ENCODE data around the gene PTGER1. TPM values are rescaled to one million over a fixed set of nuclear protein-coding genes. Genes with fewer than 3 reads are reported as not detected.
"Not testable (repeated sequence)": the region's sequence is repeated elsewhere in the genome, so short reads cannot be mapped to it uniquely, and the experiment has no call there.

The PTGER1 gene
- total and polyA plus RNA-seq, 2 of the 4 experiments (the other 2 are of a cell fraction): 0.54 to 0.60 TPM

GRCh38 chr19:14452303-14452702 is 22.9 kb downstream of the PTGER1 start:
- H2BK20ac ChIP-seq (ENCODE audit: low read depth, low read length); H3K27me3 ChIP-seq (ENCODE audit: control insufficient read depth, insufficient read depth, low read length); H4K5ac ChIP-seq (ENCODE audit: low read depth, low read length); H3K4me2 ChIP-seq (ENCODE audit: low read depth, low read length); H3K9me3 ChIP-seq (ENCODE audit: control insufficient read depth, insufficient read depth, low read length); H2AK9ac ChIP-seq (replicated peaks; ENCODE audit: low read depth, low read length, poor library complexity); H3K4ac ChIP-seq (ENCODE audit: low read depth, low read length); H3K4me1 ChIP-seq (ENCODE audit: control insufficient read depth, insufficient read depth, low read length); H2BK5ac ChIP-seq (ENCODE audit: low read depth, low read length, poor library complexity, severe bottlenecking); DNase-seq; H2BK15ac ChIP-seq (ENCODE audit: low read depth, low read length); POLR2A ChIA-PET (ENCODE audit: unreplicated experiment); intact Hi-C loops (cut with micrococcal nuclease); H4K91ac ChIP-seq (ENCODE audit: insufficient read depth, low read depth, low read length); H3K14ac ChIP-seq (replicated peaks; ENCODE audit: low read depth, low read length); in situ Hi-C loops (cut with MboI; ENCODE audit: low sequenced_read_pairs); BruUV-seq (replicated peaks); H2AK5ac ChIP-seq (ENCODE audit: low read depth, low read length); ATAC-seq (ENCODE audit: low read depth); H3K23ac ChIP-seq (ENCODE audit: low read depth, low read length); H3K56ac ChIP-seq (ENCODE audit: extremely low read depth, insufficient read depth, low read length); H2AFZ ChIP-seq (replicated peaks; ENCODE audit: low read length, poor library complexity); H3K9ac ChIP-seq (ENCODE audit: low read depth, low read length); CTCF ChIA-PET; H2BK120ac ChIP-seq (ENCODE audit: low read depth, low read length); H3K18ac ChIP-seq (ENCODE audit: low read depth, low read length); H3K4me3 ChIP-seq (ENCODE audit: insufficient read depth, low read depth, low read length); H4K8ac ChIP-seq (ENCODE audit: low read depth in 2 of 2, low read length in 2 of 2); H4K20me1 ChIP-seq (ENCODE audit: insufficient read depth, low read length); H3K27ac ChIP-seq (ENCODE audit: insufficient read depth, low read length); dilution Hi-C loops (cut with HindIII; ENCODE audit: low sequenced_read_pairs, unreplicated experiment): not testable (repeated sequence)
- Histone ChIP-seq H3K9me1 (ENCODE audit: insufficient read depth, low read length) (peaks cover 11% of the 10 kb centered on the region), H3K36me3 (ENCODE audit: control insufficient read depth, insufficient read depth, low read length) (peaks cover 46% of the 10 kb centered on the region), H3K79me1 (ENCODE audit: low read depth in 1 of 2, low read length in 2 of 2) (peaks cover 0 to 14% of the 10 kb centered on the region in 2 experiments; a peak in 3 of 4 replicates)
- no CpG with 5 or more reads among the region's 3 CpGs for WGBS, 2 experiments (ENCODE audit: extremely low coverage in 2 of 2, insufficient read length in 1 of 2)
